Measurements from ENCODE around the gene UCHL3. TPM values are rescaled to one million over a fixed set of nuclear protein-coding genes. Genes with fewer than 3 reads are reported as not detected.

The UCHL3 gene
- total and polyA plus RNA-seq, 10 of the 15 experiments (the other 5 are each of a cell fraction or from before 2014, with no cell fraction given), result 52.5 to 179 (median 104) TPM

- TF ChIP-seq MEF2B (IDR thresholded peaks at IDR 0.05; ENCODE audit: partially characterized antibody, poor library complexity, severe bottlenecking), result peak; percentile 84
Observed at GRCh38 chr13:75639454-75639853, 89.9 kb downstream of the UCHL3 start (continued).

- no peaks in the 10 kb centered on the region for H3K27me3 ChIP-seq (replicated peaks in 1 of 2; ENCODE audit: control insufficient read depth in 2 of 2, insufficient read depth in 2 of 2, low read length in 1 of 2)
- intact Hi-C loops (cut with micrococcal nuclease; ENCODE audit: unreplicated experiment), result loop anchor here (10.0 kb wide), 1 partner anchor 266 kb away; no protein-coding TSS in a partner anchor
- POLR2A ChIA-PET, result interaction anchor here (0.5 kb wide), 1 partner anchor 111 kb away, joined by 4 read pairs; no protein-coding TSS in a partner anchor
- SMC1A ChIA-PET (ENCODE audit: uncharacterized antibody, unreplicated experiment), result interaction anchor here (1.5 kb wide), 1 partner anchor 62 kb away, joined by 3 read pairs; no protein-coding TSS in a partner anchor
- RAD21 ChIA-PET (ENCODE audit: unreplicated experiment), result no interaction called here
- H4K20me1 ChIP-seq (ENCODE audit: control insufficient read depth, insufficient read depth), result no peaks in the 10 kb centered on the region
- H3K36me3 ChIP-seq (ENCODE audit: control insufficient read depth in 2 of 2, insufficient read depth in 2 of 2, low read length in 1 of 2), result no peaks in the 10 kb centered on the region; a peak in 1 of 4 replicates
- WGBS (ENCODE audit: insufficient coverage, insufficient replicate concordance, low lambda C conversion rate, missing lambda C conversion rate), result 74% methylated on average over 6 of the region's 6 CpGs
- TF ChIP-seq SIX5 (IDR thresholded peaks at IDR 0.05; ENCODE audit: low read depth, low read length, severe bottlenecking) (no peak), ZNF384 (IDR thresholded peaks at IDR 0.05; ENCODE audit: borderline replicate concordance, low read depth, low read length) (no peak), ZNF24 (IDR thresholded peaks at IDR 0.05) (no peak), IRF5 (IDR thresholded peaks at IDR 0.05; ENCODE audit: borderline replicate concordance) (no peak), CBX3 (IDR thresholded peaks at IDR 0.05; ENCODE audit: borderline replicate concordance, low read depth) (no peak), MEF2A (IDR thresholded peaks at IDR 0.05; ENCODE audit: insufficient read depth, low read depth, low read length) (no peak), POLR2AphosphoS2 (IDR thresholded peaks at IDR 0.05; ENCODE audit: low read depth, low read length) (no peak), CEBPZ (IDR thresholded peaks at IDR 0.05; ENCODE audit: low read depth, low read length) (no peak), TCF12 (IDR thresholded peaks at IDR 0.05; ENCODE audit: low read depth, low read length) (no peak), EZH2 (IDR thresholded peaks at IDR 0.05; ENCODE audit: borderline replicate concordance, control insufficient read depth, low read depth, low read length) (no peak), DPF2 (IDR thresholded peaks at IDR 0.05) (no peak), CREB1 (IDR thresholded peaks at IDR 0.05; ENCODE audit: low read depth) (no peak), CBX5 (IDR thresholded peaks at IDR 0.05; ENCODE audit: low read depth) (no peak), RELA (IDR thresholded peaks at IDR 0.05; ENCODE audit: borderline replicate concordance, partially characterized antibody) (no peak)
- H3K27ac ChIP-seq (ENCODE audit: control insufficient read depth, insufficient read depth), result no peak overlapping the region
- CTCF ChIA-PET, result no interaction called here
- H3K9ac ChIP-seq (ENCODE audit: control insufficient read depth, insufficient read depth, low read length), result no peak overlapping the region
- H3K4me2 ChIP-seq (ENCODE audit: control insufficient read depth, insufficient read depth), result peak overlapping the region; percentile 34; the same call in 1 of the 2 replicates
- no peak for FAIRE-seq
- H2AFZ ChIP-seq (ENCODE audit: control insufficient read depth, low read depth, low read length), result no peak overlapping the region
- no peak for ATAC-seq
- no TSS peak for BruUV-seq (replicated peaks)
- no peaks in the 10 kb centered on the region for H3K9me3 ChIP-seq (replicated peaks; ENCODE audit: control insufficient read depth, insufficient read depth, low read length)
- no peak overlapping the region for H3K4me3 ChIP-seq
- peaks cover 10% of the 10 kb centered on the region for H3K79me2 ChIP-seq (ENCODE audit: control insufficient read depth, insufficient read depth, low read length)
- DNase-seq (ENCODE audit: low read depth, low spot score), result no peak
- in situ Hi-C loops (cut with MboI), result no loop called here
- peaks cover under 1% of the 10 kb centered on the region for H3K4me1 ChIP-seq (ENCODE audit: control insufficient read depth, insufficient read depth, low read length)
Observed at GRCh38 chr13:75641026-75641425, 91.4 kb downstream of the UCHL3 start.
